T-helper 2 cell treated with Interferon-gamma antibody and Interleukin-4, amounts not matched to agents 5 μg/mL and 100 μg/mL, for 36 hours (primary cell): ENCODE data around the gene PCDHGA3.
"Not testable (repeated sequence)": the region's sequence is repeated elsewhere in the genome, so short reads cannot be mapped to it uniquely, and the experiment has no call there.

Source experiments
- DNase-seq: peaks from one replicate; pipeline ENCODE4 v3.0.0; 2021; ENCODE audit warnings: low spot score
- H3K27ac Mint-ChIP-seq: one replicate; pipeline ENCODE4 v1.8.0; 2021; ENCODE audit warnings: mild to moderate bottlenecking, mixed read lengths
- H3K27me3 Mint-ChIP-seq: one replicate; pipeline ENCODE4 v1.8.0; 2021; ENCODE audit warnings: low read depth, mixed read lengths
- H3K36me3 Mint-ChIP-seq: one replicate; pipeline ENCODE4 v1.8.0; 2021; ENCODE audit warnings: low read depth, mixed read lengths
- H3K4me1 Mint-ChIP-seq: one replicate; pipeline ENCODE4 v1.8.0; 2021; ENCODE audit warnings: low read depth, mixed read lengths
- H3K4me3 Mint-ChIP-seq: one replicate; pipeline ENCODE4 v1.8.0; 2022; ENCODE audit warnings: mild to moderate bottlenecking, moderate library complexity, mixed read lengths
- H3K9me3 Mint-ChIP-seq: one replicate; pipeline ENCODE4 v1.8.0; 2021; ENCODE audit warnings: mixed read lengths

PCDHGA3 gene

GRCh38 chr5:141332571-141332970 is 11.1 kb upstream of the PCDHGA3 start:
- not testable (repeated sequence) for H3K36me3 Mint-ChIP-seq, DNase-seq, H3K4me1 Mint-ChIP-seq, H3K27ac Mint-ChIP-seq, H3K4me3 Mint-ChIP-seq
- Mint-ChIP-seq H3K27me3 (peaks cover 50% of the 10 kb centered on the region), H3K9me3 (peaks cover 27% of the 10 kb centered on the region)

- Mint-ChIP-seq H3K9me3 (peaks cover 26% of the 10 kb centered on the region), H3K27me3 (peaks cover 49% of the 10 kb centered on the region), H3K4me1 (no peaks in the 10 kb centered on the region), H3K4me3 (peak within 1 kb of the TSS; percentile 80), H3K36me3 (peaks cover 3% of the 10 kb centered on the region), H3K27ac (no peak within 1 kb of the TSS)
- DNase-seq: no peak
Measured at GRCh38 chr5:141338538-141339306, 4.9 kb upstream of the PCDHGA3 start, which contains the start of gene PCDHGA2. Gene PCDHGA2, plus strand, starts transcription at chr5:141338760.

GRCh38 chr5:141340781-141341354 is 2.8 kb upstream of the PCDHGA3 start:
- H3K9me3 Mint-ChIP-seq: peaks cover 30% of the 10 kb centered on the region
- not testable (repeated sequence) for H3K4me1 Mint-ChIP-seq, H3K4me3 Mint-ChIP-seq, H3K27ac Mint-ChIP-seq, H3K36me3 Mint-ChIP-seq, DNase-seq
- H3K27me3 Mint-ChIP-seq: peaks cover 38% of the 10 kb centered on the region

- no peaks in the 10 kb centered on the region for H3K4me1 Mint-ChIP-seq
- peaks cover 34% of the 10 kb centered on the region for H3K9me3 Mint-ChIP-seq
- H3K4me3 Mint-ChIP-seq: no peak overlapping the region
- peaks cover 3% of the 10 kb centered on the region for H3K36me3 Mint-ChIP-seq
- peaks cover 27% of the 10 kb centered on the region for H3K27me3 Mint-ChIP-seq
- no peak overlapping the region for H3K27ac Mint-ChIP-seq
- DNase-seq: no peak
Measured at GRCh38 chr5:141342773-141343172, 856 bp upstream of the PCDHGA3 start.

- peaks cover 3% of the 10 kb centered on the region for H3K36me3 Mint-ChIP-seq
- H3K27ac Mint-ChIP-seq: no peak overlapping the region
- H3K9me3 Mint-ChIP-seq: peaks cover 34% of the 10 kb centered on the region
- H3K4me3 Mint-ChIP-seq: peak overlapping the region; percentile 75
- DNase-seq: no peak
- no peaks in the 10 kb centered on the region for H3K4me1 Mint-ChIP-seq
- peaks cover 15% of the 10 kb centered on the region for H3K27me3 Mint-ChIP-seq
Measured at GRCh38 chr5:141343953-141344463, 379 bp downstream of the PCDHGA3 start.

- no peak for DNase-seq
- Mint-ChIP-seq H3K36me3 (peaks cover 1% of the 10 kb centered on the region), H3K4me3 (no peak overlapping the region), H3K27ac (no peak overlapping the region), H3K27me3 (peaks cover 13% of the 10 kb centered on the region), H3K4me1 (peaks cover 2% of the 10 kb centered on the region), H3K9me3 (peaks cover 35% of the 10 kb centered on the region)
Measured at GRCh38 chr5:141345327-141345726, 1.7 kb downstream of the PCDHGA3 start.

GRCh38 chr5:141346017-141346416 is 2.4 kb downstream of the PCDHGA3 start:
- H3K4me3 Mint-ChIP-seq, DNase-seq, H3K27ac Mint-ChIP-seq, H3K4me1 Mint-ChIP-seq, H3K36me3 Mint-ChIP-seq: not testable (repeated sequence)
- Mint-ChIP-seq H3K27me3 (peaks cover 12% of the 10 kb centered on the region), H3K9me3 (peaks cover 36% of the 10 kb centered on the region)

GRCh38 chr5:141349917-141350619 is 6.4 kb downstream of the PCDHGA3 start, which contains the start of gene PCDHGB1:
Gene PCDHGB1, plus strand, starts transcription at chr5:141350099. Its CDS starts 162 bp downstream, at chr5:141350261.
- Mint-ChIP-seq H3K4me3 (peak within 1 kb of the TSS; percentile 81), H3K36me3 (peaks cover 1% of the 10 kb centered on the region), H3K27ac (no peak within 1 kb of the TSS), H3K9me3 (peaks cover 29% of the 10 kb centered on the region), H3K27me3 (peaks cover 14% of the 10 kb centered on the region), H3K4me1 (peaks cover 2% of the 10 kb centered on the region)
- peak; percentile 27 for DNase-seq

- Mint-ChIP-seq H3K27me3 (peaks cover 13% of the 10 kb centered on the region), H3K36me3 (peaks cover 1% of the 10 kb centered on the region), H3K27ac (no peak overlapping the region), H3K4me1 (peaks cover 2% of the 10 kb centered on the region), H3K4me3 (no peak overlapping the region), H3K9me3 (peaks cover 25% of the 10 kb centered on the region)
- no peak for DNase-seq
Measured at GRCh38 chr5:141351591-141351990, 8.0 kb downstream of the PCDHGA3 start.

- Mint-ChIP-seq H3K27ac (no peak within 1 kb of the TSS), H3K36me3 (peaks cover 1% of the 10 kb centered on the region), H3K4me1 (peaks cover 4% of the 10 kb centered on the region), H3K4me3 (peak within 1 kb of the TSS; percentile 61), H3K27me3 (peaks cover 15% of the 10 kb centered on the region), H3K9me3 (peaks cover 21% of the 10 kb centered on the region)
- no peak for DNase-seq
Measured at GRCh38 chr5:141354900-141355469, 11.4 kb downstream of the PCDHGA3 start, which contains the start of gene PCDHGA4. Gene PCDHGA4, plus strand, starts transcription at chr5:141355021. Its CDS starts 87 bp downstream, at chr5:141355108.

- Mint-ChIP-seq H3K36me3 (no peaks in the 10 kb centered on the region), H3K9me3 (peaks cover 22% of the 10 kb centered on the region), H3K4me1 (peaks cover 2% of the 10 kb centered on the region), H3K27me3 (peaks cover 15% of the 10 kb centered on the region), H3K4me3 (peak overlapping the region; percentile 61), H3K27ac (no peak overlapping the region)
- DNase-seq: no peak
Measured at GRCh38 chr5:141355641-141356040, 12.0 kb downstream of the PCDHGA3 start.

GRCh38 chr5:141356133-141356532 is 12.5 kb downstream of the PCDHGA3 start:
- no peak overlapping the region for H3K27ac Mint-ChIP-seq
- H3K4me1 Mint-ChIP-seq: peaks cover 2% of the 10 kb centered on the region
- H3K27me3 Mint-ChIP-seq: peaks cover 20% of the 10 kb centered on the region
- H3K4me3 Mint-ChIP-seq: no peak overlapping the region
- no peak for DNase-seq
- peaks cover 27% of the 10 kb centered on the region for H3K9me3 Mint-ChIP-seq
- peaks cover under 1% of the 10 kb centered on the region for H3K36me3 Mint-ChIP-seq

GRCh38 chr5:141356950-141357349 is 13.3 kb downstream of the PCDHGA3 start:
- no peak for DNase-seq
- Mint-ChIP-seq H3K36me3 (peaks cover 3% of the 10 kb centered on the region), H3K27ac (no peak overlapping the region), H3K9me3 (peaks cover 30% of the 10 kb centered on the region), H3K27me3 (peaks cover 23% of the 10 kb centered on the region), H3K4me1 (peaks cover 2% of the 10 kb centered on the region), H3K4me3 (no peak overlapping the region)
